Neuron (in vitro differentiated cells): ENCODE data around the gene JSRP1.

Experiments
- H2AFZ ChIP-seq: one replicate; pipeline ENCODE4 v1.6.1; 2013; ENCODE audit warnings: low read depth, mild to moderate bottlenecking, inconsistent platforms, low read length, moderate library complexity
- H3K27me3 ChIP-seq: one replicate; pipeline ENCODE4 v1.6.1; 2013; ENCODE audit warnings: low read length; ENCODE audit not compliant: insufficient read depth
- H3K36me3 ChIP-seq: one replicate; pipeline ENCODE4 v1.6.1; 2013; ENCODE audit warnings: low read length; ENCODE audit not compliant: insufficient read depth
- H3K4me1 ChIP-seq: one replicate; pipeline ENCODE4 v1.6.1; 2013; ENCODE audit warnings: low read length; ENCODE audit not compliant: insufficient read depth
- H3K4me3 ChIP-seq: 2 replicates; pipeline ENCODE4 v1.5.1; 2013; ENCODE audit warnings: mild to moderate bottlenecking, low read length, moderate library complexity
- H3K9me3 ChIP-seq: one replicate; pipeline ENCODE4 v1.6.1; 2013; ENCODE audit warnings: low read length

The JSRP1 gene

GRCh38 chr19:2232286-2233151 lies 23.7 kb downstream of the JSRP1 start:
- Histone ChIP-seq H3K27me3 (no peaks in the 10 kb centered on the region), H3K36me3 (peaks cover 51% of the 10 kb centered on the region), H3K4me3 (no peak overlapping the region), H3K9me3 (no peaks in the 10 kb centered on the region), H2AFZ (no peak overlapping the region), H3K4me1 (peaks cover 16% of the 10 kb centered on the region)

GRCh38 chr19:2231621-2232221 lies 24.5 kb downstream of the JSRP1 start:
- H2AFZ ChIP-seq: no peak overlapping the region
- no peaks in the 10 kb centered on the region for H3K27me3 ChIP-seq
- H3K9me3 ChIP-seq: no peaks in the 10 kb centered on the region
- H3K4me3 ChIP-seq: no peak overlapping the region
- peaks cover 58% of the 10 kb centered on the region for H3K36me3 ChIP-seq
- H3K4me1 ChIP-seq: peaks cover 10% of the 10 kb centered on the region

- Histone ChIP-seq H3K27me3 (no peaks in the 10 kb centered on the region), H2AFZ (no peak overlapping the region), H3K36me3 (peaks cover 66% of the 10 kb centered on the region), H3K4me1 (peaks cover 10% of the 10 kb centered on the region), H3K9me3 (no peaks in the 10 kb centered on the region), H3K4me3 (no peak overlapping the region)
Observed at GRCh38 chr19:2230807-2231533, 25.2 kb downstream of the JSRP1 start.

- no peak overlapping the region for H2AFZ ChIP-seq
- H3K36me3 ChIP-seq: peaks cover 71% of the 10 kb centered on the region
- no peaks in the 10 kb centered on the region for H3K27me3 ChIP-seq
- no peaks in the 10 kb centered on the region for H3K9me3 ChIP-seq
- H3K4me1 ChIP-seq: peaks cover 6% of the 10 kb centered on the region
- no peak overlapping the region for H3K4me3 ChIP-seq
Observed at GRCh38 chr19:2230033-2230531, 26.1 kb downstream of the JSRP1 start.

- Histone ChIP-seq H3K9me3 (no peaks in the 10 kb centered on the region), H3K4me1 (peaks cover 3% of the 10 kb centered on the region), H3K36me3 (peaks cover 79% of the 10 kb centered on the region), H2AFZ (no peak overlapping the region), H3K4me3 (no peak overlapping the region), H3K27me3 (no peaks in the 10 kb centered on the region)
Observed at GRCh38 chr19:2229103-2230032, 26.8 kb downstream of the JSRP1 start.

GRCh38 chr19:2228157-2229030 lies 27.8 kb downstream of the JSRP1 start:
- Histone ChIP-seq H3K4me1 (no peaks in the 10 kb centered on the region), H3K4me3 (no peak overlapping the region), H3K36me3 (peaks cover 77% of the 10 kb centered on the region), H3K9me3 (no peaks in the 10 kb centered on the region), H3K27me3 (no peaks in the 10 kb centered on the region), H2AFZ (no peak overlapping the region)

GRCh38 chr19:2227415-2228156 lies 28.6 kb downstream of the JSRP1 start:
- Histone ChIP-seq H3K4me3 (no peak overlapping the region), H3K27me3 (no peaks in the 10 kb centered on the region), H3K36me3 (peaks cover 69% of the 10 kb centered on the region), H3K9me3 (no peaks in the 10 kb centered on the region), H3K4me1 (no peaks in the 10 kb centered on the region), H2AFZ (no peak overlapping the region)

GRCh38 chr19:2226840-2227360 lies 29.3 kb downstream of the JSRP1 start:
- Histone ChIP-seq H2AFZ (no peak overlapping the region), H3K4me1 (no peaks in the 10 kb centered on the region), H3K4me3 (no peak overlapping the region), H3K27me3 (no peaks in the 10 kb centered on the region), H3K36me3 (peaks cover 71% of the 10 kb centered on the region), H3K9me3 (no peaks in the 10 kb centered on the region)

- Histone ChIP-seq H3K36me3 (peaks cover 76% of the 10 kb centered on the region), H3K4me1 (no peaks in the 10 kb centered on the region), H2AFZ (no peak overlapping the region), H3K9me3 (no peaks in the 10 kb centered on the region), H3K27me3 (no peaks in the 10 kb centered on the region), H3K4me3 (no peak overlapping the region)
Observed at GRCh38 chr19:2226051-2226839, 30.0 kb downstream of the JSRP1 start.

- H3K27me3 ChIP-seq: no peaks in the 10 kb centered on the region
- H3K9me3 ChIP-seq: no peaks in the 10 kb centered on the region
- no peak overlapping the region for H2AFZ ChIP-seq
- peaks cover 75% of the 10 kb centered on the region for H3K36me3 ChIP-seq
- no peaks in the 10 kb centered on the region for H3K4me1 ChIP-seq
- no peak overlapping the region for H3K4me3 ChIP-seq
Observed at GRCh38 chr19:2225415-2226050, 30.7 kb downstream of the JSRP1 start.
